ENCODE measurements around the gene SNAP29. TPM values are rescaled to one million over a fixed set of nuclear protein-coding genes. Genes with fewer than 3 reads are reported as not detected.
"Not testable (repeated sequence)": the region's sequence is repeated elsewhere in the genome, so short reads cannot be mapped to it uniquely, and the experiment has no call there.

Gene SNAP29
- total RNA-seq, 2 experiments from 2014 or later: 20.0 to 22.6 TPM

DNA sequence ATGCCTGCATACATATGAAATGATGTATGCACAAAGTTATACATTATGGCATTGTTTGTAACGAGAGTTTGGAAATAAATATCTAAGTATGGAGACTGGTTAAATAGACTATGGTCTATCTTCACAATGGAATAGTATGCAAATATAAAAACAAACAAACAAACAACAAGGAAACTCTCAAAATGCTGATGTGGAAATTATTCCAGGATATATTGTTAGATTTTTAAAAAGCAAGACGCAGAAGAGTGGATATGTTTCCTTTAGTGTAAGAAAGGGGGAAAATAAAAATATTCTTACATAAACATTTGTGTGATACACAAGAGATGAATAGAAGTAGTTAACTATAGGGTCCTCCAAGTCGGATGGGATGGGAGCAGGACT is 47.6 kb downstream of the SNAP29 start:
- Mint-ChIP-seq H3K4me1 (ENCODE audit: low read depth) (peaks cover 5% of the 10 kb centered on the region), H3K27me3 (no peaks in the 10 kb centered on the region), H3K36me3 (ENCODE audit: low read depth) (no peaks in the 10 kb centered on the region), H3K4me3 (no peak overlapping the region), H3K9me3 (no peaks in the 10 kb centered on the region), H3K27ac (no peak overlapping the region)
- ChIA-PET POLR2A (no interaction called here), CTCF (no interaction called here)
- intact Hi-C loops (cut with micrococcal nuclease): loop anchor here (10.0 kb wide), 1 partner anchor 188 kb away; no protein-coding TSS in a partner anchor
- TF ChIP-seq, protein P1, sequence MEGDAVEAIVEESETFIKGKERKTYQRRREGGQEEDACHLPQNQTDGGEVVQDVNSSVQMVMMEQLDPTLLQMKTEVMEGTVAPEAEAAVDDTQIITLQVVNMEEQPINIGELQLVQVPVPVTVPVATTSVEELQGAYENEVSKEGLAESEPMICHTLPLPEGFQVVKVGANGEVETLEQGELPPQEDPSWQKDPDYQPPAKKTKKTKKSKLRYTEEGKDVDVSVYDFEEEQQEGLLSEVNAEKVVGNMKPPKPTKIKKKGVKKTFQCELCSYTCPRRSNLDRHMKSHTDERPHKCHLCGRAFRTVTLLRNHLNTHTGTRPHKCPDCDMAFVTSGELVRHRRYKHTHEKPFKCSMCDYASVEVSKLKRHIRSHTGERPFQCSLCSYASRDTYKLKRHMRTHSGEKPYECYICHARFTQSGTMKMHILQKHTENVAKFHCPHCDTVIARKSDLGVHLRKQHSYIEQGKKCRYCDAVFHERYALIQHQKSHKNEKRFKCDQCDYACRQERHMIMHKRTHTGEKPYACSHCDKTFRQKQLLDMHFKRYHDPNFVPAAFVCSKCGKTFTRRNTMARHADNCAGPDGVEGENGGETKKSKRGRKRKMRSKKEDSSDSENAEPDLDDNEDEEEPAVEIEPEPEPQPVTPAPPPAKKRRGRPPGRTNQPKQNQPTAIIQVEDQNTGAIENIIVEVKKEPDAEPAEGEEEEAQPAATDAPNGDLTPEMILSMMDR (IDR thresholded peaks at IDR 0.05): no peak
- DNase-seq: no peak
- no peak for ATAC-seq

DNA sequence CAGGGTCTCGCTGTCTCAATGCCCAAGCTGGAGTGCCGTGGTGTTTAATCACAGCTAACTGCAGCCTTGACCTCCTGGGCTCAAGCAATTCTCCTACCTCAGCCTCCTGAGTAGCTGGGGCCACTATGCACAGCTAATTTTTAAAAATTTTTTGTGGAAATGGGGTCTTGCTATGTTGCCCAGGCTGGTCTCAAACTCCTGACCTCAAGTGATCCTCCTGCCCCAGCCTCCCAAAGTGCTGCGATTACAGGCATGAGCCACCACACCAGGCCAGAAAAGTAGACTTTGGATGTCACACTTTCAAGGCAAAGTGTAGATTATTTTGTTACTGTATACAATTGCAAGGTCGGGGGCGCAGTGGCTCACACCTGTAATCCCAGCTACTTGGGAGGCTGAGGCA is 49.9 kb downstream of the SNAP29 start:
- H3K27me3 Mint-ChIP-seq; H3K36me3 Mint-ChIP-seq (ENCODE audit: low read depth); H3K4me3 Mint-ChIP-seq; POLR2A ChIA-PET; H3K27ac Mint-ChIP-seq; H3K4me1 Mint-ChIP-seq (ENCODE audit: low read depth); H3K9me3 Mint-ChIP-seq; ATAC-seq; DNase-seq: not testable (repeated sequence)
- CTCF ChIA-PET: interaction anchor here (1.1 to 1.4 kb wide), 2 partner anchors 10 to 23 kb away, joined by 3 read pairs; no protein-coding TSS in a partner anchor
- intact Hi-C loops (cut with micrococcal nuclease): loop anchor here (10.0 kb wide), 1 partner anchor 186 kb away; no protein-coding TSS in a partner anchor

DNA sequence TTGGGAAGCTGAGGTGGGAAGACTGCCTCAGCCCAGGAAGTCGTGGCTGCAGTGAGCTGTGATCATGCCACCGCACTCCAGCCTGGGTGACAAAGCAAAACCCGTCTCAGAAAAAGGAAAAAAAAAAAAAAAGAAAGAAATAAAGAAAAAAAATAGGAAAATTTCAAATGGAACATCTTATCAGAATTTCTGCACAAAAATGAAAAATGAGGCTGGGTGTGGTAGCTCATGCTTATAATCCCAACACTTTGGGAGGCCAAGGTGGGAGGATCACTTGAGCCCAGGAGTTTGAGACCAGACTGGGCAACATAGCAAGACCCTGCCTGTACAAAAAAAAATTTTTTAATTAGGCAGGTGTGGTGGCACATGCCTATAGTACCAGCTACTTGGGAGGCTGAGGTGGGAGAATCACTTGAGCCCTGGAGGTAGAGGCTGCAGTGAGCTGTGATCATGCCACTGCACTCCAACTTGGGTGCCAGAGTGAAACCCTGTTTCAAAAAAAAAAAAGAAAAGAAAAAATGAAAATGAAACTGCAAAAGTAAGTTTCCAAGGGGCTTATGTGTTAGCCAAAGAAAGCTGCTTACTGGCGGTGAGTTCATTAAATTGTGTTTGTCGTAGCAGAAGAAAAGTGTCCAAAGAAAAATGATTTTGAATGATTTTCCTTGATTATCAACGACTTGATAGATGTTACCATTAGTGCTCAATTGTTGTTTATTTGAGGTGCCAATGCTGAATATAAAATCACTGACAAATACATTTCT is 50.9 kb downstream of the SNAP29 start:
- ChIA-PET CTCF (no interaction called here), POLR2A (no interaction called here)
- H3K4me1 Mint-ChIP-seq (ENCODE audit: low read depth): peaks cover 5% of the 10 kb centered on the region
- no peaks in the 10 kb centered on the region for H3K36me3 Mint-ChIP-seq (ENCODE audit: low read depth)
- no peaks in the 10 kb centered on the region for H3K27me3 Mint-ChIP-seq
- DNase-seq: no peak
- no peaks in the 10 kb centered on the region for H3K9me3 Mint-ChIP-seq
- TF ChIP-seq, protein P1 (IDR thresholded peaks at IDR 0.05): no peak
- no peak overlapping the region for H3K27ac Mint-ChIP-seq
- intact Hi-C loops (cut with micrococcal nuclease): loop anchor here (10.0 kb wide), 1 partner anchor 185 kb away; no protein-coding TSS in a partner anchor
- peak; percentile 24 for ATAC-seq
- H3K4me3 Mint-ChIP-seq: no peak overlapping the region

DNA sequence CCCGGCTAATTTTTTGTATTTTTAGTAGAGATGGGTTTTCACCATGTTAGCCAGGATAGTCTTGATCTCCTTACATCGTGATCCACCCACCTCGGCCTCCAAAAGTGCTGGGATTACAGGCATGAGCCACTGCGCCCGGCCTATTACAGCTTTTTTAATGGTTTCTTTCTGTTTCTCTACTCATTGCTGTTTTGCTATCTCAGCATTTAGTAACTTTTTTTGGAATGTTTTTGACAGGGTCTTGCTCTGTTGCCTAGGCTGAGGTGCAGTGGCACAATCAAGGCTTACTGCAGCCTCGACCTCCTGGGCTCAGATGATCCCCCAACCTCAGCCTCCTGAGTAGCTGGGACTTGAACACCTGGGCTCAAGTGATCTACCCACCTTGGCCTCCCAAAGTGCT is 53.7 kb downstream of the SNAP29 start:
- ATAC-seq (no peak), DNase-seq (no peak)
- no peaks in the 10 kb centered on the region for H3K36me3 Mint-ChIP-seq (ENCODE audit: low read depth)
- intact Hi-C loops (cut with micrococcal nuclease): no loop called here
- peaks cover 9% of the 10 kb centered on the region for H3K4me1 Mint-ChIP-seq (ENCODE audit: low read depth)
- ChIA-PET CTCF (interaction anchor here (1.4 kb wide), 1 partner anchor 8 kb away, joined by 3 read pairs; no protein-coding TSS in a partner anchor), POLR2A (no interaction called here)
- no peak overlapping the region for H3K27ac Mint-ChIP-seq
- TF ChIP-seq, protein P1 (IDR thresholded peaks at IDR 0.05): no peak
- H3K9me3 Mint-ChIP-seq: no peaks in the 10 kb centered on the region
- H3K27me3 Mint-ChIP-seq: no peaks in the 10 kb centered on the region
- H3K4me3 Mint-ChIP-seq: no peak overlapping the region

DNA sequence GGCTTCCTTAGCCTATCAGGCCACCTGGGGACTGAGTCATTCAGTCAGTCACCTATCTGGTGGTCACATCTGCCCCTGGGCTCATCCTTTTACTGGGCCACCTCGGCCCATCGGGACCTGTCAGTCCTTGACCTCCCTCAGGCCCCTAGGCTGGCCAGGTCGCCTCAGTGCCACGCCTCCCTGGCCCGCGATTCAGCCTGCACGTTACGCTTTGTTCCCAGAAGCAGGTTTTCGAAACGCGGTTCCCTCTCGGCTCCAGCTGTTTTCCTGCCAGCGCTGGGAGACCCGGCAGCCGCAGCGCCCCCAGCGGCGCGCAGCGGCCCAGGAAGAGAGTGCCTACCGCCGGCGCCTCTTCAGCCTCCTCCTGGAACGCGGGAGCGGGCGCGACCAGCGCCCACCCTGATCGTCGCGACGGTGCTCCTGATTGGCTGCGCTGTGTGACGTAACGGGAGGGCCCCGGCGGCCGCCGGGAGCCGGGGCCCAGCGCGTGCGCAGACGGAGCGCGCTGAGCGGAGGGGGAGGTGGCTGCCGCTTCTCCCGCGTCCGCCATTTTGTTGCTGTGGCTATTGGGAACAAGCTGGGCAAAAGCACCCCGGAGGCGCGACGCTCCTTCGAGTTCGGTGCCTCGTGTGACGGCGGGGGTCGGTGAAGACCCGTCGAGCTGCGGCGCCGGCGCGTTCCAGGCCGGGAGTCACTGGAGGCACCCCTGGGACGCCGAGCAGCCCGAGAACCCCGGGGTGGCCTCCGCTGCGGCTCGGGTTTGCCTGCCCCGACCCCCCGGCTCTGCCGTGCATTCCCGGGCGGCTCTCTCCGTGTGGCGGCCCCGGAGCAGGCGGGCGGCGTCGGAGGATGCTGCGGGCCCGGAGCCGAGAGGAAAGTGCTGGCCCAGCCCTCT is 58.4 kb downstream of the SNAP29 start, which contains the start of gene CRKL:
CRKL (plus strand) TSS at position 492 of the 895 bp plus-strand sequence. CDS start 528 bp downstream, outside the sequence.
- H3K4me3 Mint-ChIP-seq: peak within 1 kb of the TSS; percentile 99
- ChIA-PET POLR2A (interaction anchor here (1.3 kb wide), 1 partner anchor 60 kb away, joined by 4 read pairs; no protein-coding TSS in a partner anchor), CTCF (interaction anchor here (0.9 to 1.8 kb wide), 10 partner anchors 9 to 104 kb away, joined by 3 to 6 read pairs (median 4); no protein-coding TSS in a partner anchor)
- H3K4me1 Mint-ChIP-seq (ENCODE audit: low read depth): peaks cover 16% of the 10 kb centered on the region
- H3K9me3 Mint-ChIP-seq: no peaks in the 10 kb centered on the region
- intact Hi-C loops (cut with micrococcal nuclease): no loop called here
- peak within 1 kb of the TSS; percentile 94 for H3K27ac Mint-ChIP-seq
- peaks cover 38% of the 10 kb centered on the region for H3K36me3 Mint-ChIP-seq (ENCODE audit: low read depth)
- peak; percentile 96 for DNase-seq
- TF ChIP-seq, protein P1 (IDR thresholded peaks at IDR 0.05): peak; percentile 81
- peak; percentile 97 for ATAC-seq
- no peaks in the 10 kb centered on the region for H3K27me3 Mint-ChIP-seq
